K562 (cell line): Measurements from ENCODE around the gene ATF6B. TPM values are rescaled to one million over a fixed set of nuclear protein-coding genes. Genes with fewer than 3 reads are reported as not detected.

Source experiments
- CTBP1 ChIP-seq: fragments of 450-650 bp; IDR thresholded peaks from 2 replicates; pipeline ENCODE4 v1.6.1; 2016; ENCODE audit warnings: borderline replicate concordance
- CUX1 ChIP-seq: fragments of 200-800 bp; sonication (Bioruptor generic); IDR thresholded peaks from 2 replicates; pipeline ENCODE4 v1.6.1; 2016; ENCODE audit warnings: missing genetic modification characterization, missing compliant biosample characterization
- NKRF ChIP-seq: fragments of 450-650 bp; IDR thresholded peaks from 2 replicates; pipeline ENCODE4 v1.6.1; 2016; ENCODE audit warnings: borderline replicate concordance
- RBM39 ChIP-seq: fragments of 200-400 bp; formaldehyde crosslinking; optimal IDR thresholded peaks from 2 replicates; pipeline ENCODE3; 2018; ENCODE audit warnings: low read depth, low read length
- SIN3A ChIP-seq, 2 experiments: fragments of 150-350 bp in 1 of 2; IDR thresholded peaks; 2 replicates each; pipeline ENCODE4 v1.6.1; 2011 to 2016; ENCODE audit warnings: borderline replicate concordance in 2 of 2, low read depth in 2 of 2, low read length in 2 of 2, mild to moderate bottlenecking in 2 of 2, moderate library complexity in 2 of 2; ENCODE audit not compliant: control insufficient read depth in 1 of 2
- SREBF2 ChIP-seq: sonication (generic); formaldehyde crosslinking; IDR thresholded peaks from 2 replicates; pipeline ENCODE4 v1.4.0; 2020; ENCODE audit warnings: mild to moderate bottlenecking, missing genetic modification reagents
- TOE1 ChIP-seq, 2 experiments: fragments of 450-650 bp in 1 of 2; sonication (generic) in 1 of 2; formaldehyde crosslinking in 1 of 2; IDR thresholded peaks; 2 replicates each; pipeline versions ENCODE4 v1.7.1 to v1.8.0; 2016 to 2022; ENCODE audit warnings: borderline replicate concordance in 2 of 2, mild to moderate bottlenecking in 2 of 2, antibody characterized with exemption in 1 of 2, inconsistent platforms in 1 of 2, low read depth in 1 of 2, missing genetic modification reagents in 1 of 2, moderate library complexity in 1 of 2
- ZEB2 ChIP-seq: fragments of 450-650 bp; IDR thresholded peaks from 2 replicates; pipeline ENCODE4 v1.6.1; 2016
- polyA plus RNA-seq, 8 experiments: library from polyadenylated mRNA; depleted of rRNA in 4 of 8; stranded (reverse) in 5 of 8; unstranded in 3 of 8; fragments of >200 nt; fragmentation: Nextera tagmentation in 2 of 8; fragmentation: Illumina TruSeq in 1 of 8; extraction: Ambion mirVana in 2 of 8; extraction: Trizol in 1 of 8; gene quantifications; 2 replicates each; pipeline versions ENCODE4 v1.2.1 to v1.2.3, GENCODE V29; 2011 to 2014; ENCODE audit warnings: inconsistent platforms in 1 of 8, missing spikeins in 1 of 8
- total RNA-seq, 7 experiments: library from RNA; depleted of rRNA in 6 of 7; stranded (reverse); fragments of >200 nt in 6 of 7; fragmentation: Illumina TruSeq in 2 of 7; extraction: Trizol in 2 of 7; gene quantifications; 2 replicates each; pipeline versions ENCODE4 v1.2.1 to v1.2.3, GENCODE V29; 2011 to 2021; ENCODE audit warnings: low replicate concordance in 1 of 7
- TF ChIP-seq, protein P1 (sequence below): sonication (generic); formaldehyde crosslinking; IDR thresholded peaks from 2 replicates; pipeline ENCODE4 v1.8.1; 2023; ENCODE audit warnings: mild to moderate bottlenecking, missing genetic modification reagents
- TF ChIP-seq, protein P2 (sequence below): fragments of 250-450 bp; sonication (Bioruptor Pico); IDR thresholded peaks from 2 replicates; pipeline ENCODE4 v1.8.0; 2022; ENCODE audit warnings: moderate library complexity, mild to moderate bottlenecking, inconsistent platforms

Gene ATF6B
- total and polyA plus RNA-seq, 9 of the 15 experiments (the other 6 are each of a cell fraction or from before 2014, with no cell fraction given), result 20.7 to 131 (median 31.7) TPM

GRCh38 chr6:32127717-32128592, at the start of gene ATF6B (continued):
- peak; percentile 69; the same call in 1 of the 2 replicates for TF ChIP-seq TOE1 (IDR thresholded peaks at IDR 0.05; ENCODE audit: borderline replicate concordance)
- TF ChIP-seq TOE1 (CRISPR knock-in tag; IDR thresholded peaks at IDR 0.05; ENCODE audit: borderline replicate concordance, low read depth), result no peak
- TF ChIP-seq, protein P1, sequence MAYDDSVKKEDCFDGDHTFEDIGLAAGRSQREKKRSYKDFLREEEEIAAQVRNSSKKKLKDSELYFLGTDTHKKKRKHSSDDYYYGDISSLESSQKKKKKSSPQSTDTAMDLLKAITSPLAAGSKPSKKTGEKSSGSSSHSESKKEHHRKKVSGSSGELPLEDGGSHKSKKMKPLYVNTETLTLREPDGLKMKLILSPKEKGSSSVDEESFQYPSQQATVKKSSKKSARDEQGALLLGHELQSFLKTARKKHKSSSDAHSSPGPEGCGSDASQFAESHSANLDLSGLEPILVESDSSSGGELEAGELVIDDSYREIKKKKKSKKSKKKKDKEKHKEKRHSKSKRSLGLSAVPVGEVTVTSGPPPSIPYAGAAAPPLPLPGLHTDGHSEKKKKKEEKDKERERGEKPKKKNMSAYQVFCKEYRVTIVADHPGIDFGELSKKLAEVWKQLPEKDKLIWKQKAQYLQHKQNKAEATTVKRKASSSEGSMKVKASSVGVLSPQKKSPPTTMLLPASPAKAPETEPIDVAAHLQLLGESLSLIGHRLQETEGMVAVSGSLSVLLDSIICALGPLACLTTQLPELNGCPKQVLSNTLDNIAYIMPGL (CRISPR knock-in tag), result no peak
- 0 out of 2 replicates have a peak, but pooled peaks have one; percentile 18 for TF ChIP-seq ZEB2
- TF ChIP-seq SIN3A (IDR thresholded peaks at IDR 0.05; ENCODE audit: borderline replicate concordance in 2 of 2, control insufficient read depth in 1 of 2, low read depth in 2 of 2, low read length in 2 of 2), result peak in 1 of 2 experiments; percentile 31; a peak in 1 of 4 replicates
- TF ChIP-seq RBM39, result no peak
- TF ChIP-seq CTBP1, result no peak
- TF ChIP-seq NKRF, result peak; percentile 86
- TF ChIP-seq, protein P2, sequence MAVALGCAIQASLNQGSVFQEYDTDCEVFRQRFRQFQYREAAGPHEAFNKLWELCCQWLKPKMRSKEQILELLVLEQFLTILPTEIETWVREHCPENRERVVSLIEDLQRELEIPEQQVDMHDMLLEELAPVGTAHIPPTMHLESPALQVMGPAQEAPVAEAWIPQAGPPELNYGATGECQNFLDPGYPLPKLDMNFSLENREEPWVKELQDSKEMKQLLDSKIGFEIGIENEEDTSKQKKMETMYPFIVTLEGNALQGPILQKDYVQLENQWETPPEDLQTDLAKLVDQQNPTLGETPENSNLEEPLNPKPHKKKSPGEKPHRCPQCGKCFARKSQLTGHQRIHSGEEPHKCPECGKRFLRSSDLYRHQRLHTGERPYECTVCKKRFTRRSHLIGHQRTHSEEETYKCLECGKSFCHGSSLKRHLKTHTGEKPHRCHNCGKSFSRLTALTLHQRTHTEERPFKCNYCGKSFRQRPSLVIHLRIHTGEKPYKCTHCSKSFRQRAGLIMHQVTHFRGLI (CRISPR knock-in tag), result no peak
- TF ChIP-seq SREBF2 (CRISPR knock-in tag), result no peak
- TF ChIP-seq CUX1, result no peak
